Stimulated activated CD8-positive, alpha-beta memory T cell treated with anti-CD3 and anti-CD28 coated beads, Interleukin-12 subunit alpha, Interleukin-12 subunit beta, amount 100 ng/mL, for 24 hours (primary cell): ENCODE data around the gene LAIR2.
A peak's percentile ranks its signal among the peaks of the same experiment; 100 is the strongest.
"Not testable (repeated sequence)": the region's sequence is repeated elsewhere in the genome, so short reads cannot be mapped to it uniquely, and the experiment has no call there.

Experiments used
- DNase-seq: peaks from one replicate; pipeline ENCODE4 v3.0.0-alpha.2; 2020; ENCODE audit errors: extremely low read depth

The LAIR2 gene

DNA sequence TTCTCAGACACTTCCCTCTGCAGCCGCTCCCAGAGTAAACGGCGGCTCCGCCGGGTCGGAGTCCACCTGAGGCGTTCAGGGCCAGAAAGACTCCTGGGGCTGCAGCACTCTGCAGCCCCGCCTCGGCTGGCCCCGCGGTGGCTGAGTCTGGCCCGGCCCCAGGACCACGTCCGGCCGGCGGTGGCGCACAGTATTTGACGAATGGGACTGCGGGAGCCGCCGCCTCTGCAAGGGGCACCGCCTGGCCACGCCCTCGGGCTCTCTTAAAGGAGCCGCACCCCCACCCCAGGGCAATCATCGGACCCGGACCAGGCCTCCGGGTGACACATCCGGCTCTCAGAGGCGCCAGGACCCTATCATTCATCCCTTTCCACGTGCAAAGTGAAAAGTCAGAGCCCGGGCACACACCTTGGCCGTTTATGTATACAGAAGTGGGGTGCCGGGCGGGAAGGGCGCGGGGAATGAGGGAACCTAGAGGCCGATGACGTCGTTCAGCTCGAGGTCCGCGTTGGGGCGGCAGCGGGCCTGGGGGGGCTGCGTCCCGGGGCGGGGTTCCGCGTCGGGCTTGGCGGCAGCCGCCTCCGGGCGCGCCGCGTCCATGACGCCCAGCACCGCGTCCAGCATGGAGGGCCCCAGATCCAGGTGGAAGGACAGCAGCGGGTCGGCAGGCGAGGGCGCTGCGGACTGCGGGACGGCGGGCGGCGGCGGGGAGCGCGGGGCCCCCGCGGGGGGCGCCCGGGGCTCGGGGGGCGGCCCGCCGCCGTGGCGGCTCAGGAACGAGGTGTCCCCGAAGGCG lies 37.8 kb upstream of the LAIR2 start:
- peak; percentile 67 for DNase-seq

DNA sequence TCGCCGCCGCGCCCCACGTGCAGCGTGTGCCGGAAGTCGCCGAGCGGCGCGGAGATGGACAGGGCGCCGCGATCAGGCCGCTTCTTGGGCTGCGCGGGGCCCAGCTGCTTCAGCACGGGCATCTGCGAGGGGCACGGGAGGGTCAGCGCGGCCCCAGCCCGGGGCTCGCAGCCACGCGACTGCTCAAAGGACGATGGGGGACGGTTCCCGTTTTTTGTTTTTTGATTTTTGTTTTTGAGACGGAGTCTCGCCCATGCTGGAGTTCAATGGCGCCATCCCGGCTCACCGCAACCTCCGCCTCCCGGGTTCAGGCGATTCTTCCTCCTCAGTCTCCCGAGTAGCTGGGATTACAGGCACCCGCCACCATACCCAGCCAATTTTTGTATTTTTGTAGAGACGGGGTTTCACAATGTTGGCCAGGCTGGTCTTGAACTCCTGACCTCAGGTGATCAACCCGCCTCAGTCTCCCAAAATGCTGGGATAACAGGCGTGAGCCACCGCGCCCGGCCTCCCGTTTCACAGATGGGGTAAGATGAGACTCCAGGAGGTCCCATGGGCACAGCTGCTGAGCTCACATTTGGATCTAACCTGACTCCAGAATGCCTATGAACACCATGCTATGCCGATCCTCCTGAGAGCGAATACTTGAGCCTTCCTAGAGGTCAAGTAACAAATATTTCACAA lies 37.1 kb upstream of the LAIR2 start:
- no peak for DNase-seq

DNA sequence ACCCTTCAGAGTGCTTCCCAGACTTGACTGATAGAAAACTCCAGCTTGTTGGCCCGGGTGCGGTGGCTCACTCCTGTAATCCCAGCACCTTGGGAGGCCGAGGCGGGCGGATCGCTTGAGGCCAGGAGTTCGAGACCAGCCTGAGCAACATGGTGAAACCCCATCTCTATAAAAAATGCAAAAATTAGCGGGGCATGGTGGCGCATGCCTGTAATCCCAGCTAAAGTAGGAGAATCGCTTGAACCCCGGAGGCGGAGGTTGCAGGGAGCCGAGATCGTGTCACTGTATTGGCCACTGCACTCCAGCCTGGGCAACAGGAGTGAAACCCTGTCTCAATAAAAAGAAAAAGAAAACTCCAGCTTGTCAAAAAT lies 36.5 kb upstream of the LAIR2 start:
- not testable (repeated sequence) for DNase-seq

DNA sequence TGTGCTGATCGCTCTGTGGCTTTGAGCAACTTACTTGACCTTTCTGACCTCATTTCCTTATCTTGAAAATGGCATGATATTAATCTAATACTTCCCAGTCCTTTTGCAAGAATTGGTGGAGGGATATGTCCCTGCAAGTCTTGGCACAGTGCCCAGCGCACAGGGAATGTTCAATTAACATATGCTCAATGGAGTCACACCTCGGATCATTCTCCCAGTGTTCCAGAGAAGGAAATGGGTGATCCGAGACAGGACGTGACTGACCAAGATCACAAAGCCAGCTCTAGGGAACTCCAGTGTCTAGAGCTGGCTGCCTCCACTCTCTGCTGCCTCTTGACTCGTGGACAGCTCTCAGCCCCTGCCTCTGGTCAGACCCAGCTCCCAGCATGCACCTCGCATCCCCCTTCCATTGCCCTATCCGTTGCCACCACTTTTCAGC lies 33.1 kb upstream of the LAIR2 start:
- no peak for DNase-seq

DNA sequence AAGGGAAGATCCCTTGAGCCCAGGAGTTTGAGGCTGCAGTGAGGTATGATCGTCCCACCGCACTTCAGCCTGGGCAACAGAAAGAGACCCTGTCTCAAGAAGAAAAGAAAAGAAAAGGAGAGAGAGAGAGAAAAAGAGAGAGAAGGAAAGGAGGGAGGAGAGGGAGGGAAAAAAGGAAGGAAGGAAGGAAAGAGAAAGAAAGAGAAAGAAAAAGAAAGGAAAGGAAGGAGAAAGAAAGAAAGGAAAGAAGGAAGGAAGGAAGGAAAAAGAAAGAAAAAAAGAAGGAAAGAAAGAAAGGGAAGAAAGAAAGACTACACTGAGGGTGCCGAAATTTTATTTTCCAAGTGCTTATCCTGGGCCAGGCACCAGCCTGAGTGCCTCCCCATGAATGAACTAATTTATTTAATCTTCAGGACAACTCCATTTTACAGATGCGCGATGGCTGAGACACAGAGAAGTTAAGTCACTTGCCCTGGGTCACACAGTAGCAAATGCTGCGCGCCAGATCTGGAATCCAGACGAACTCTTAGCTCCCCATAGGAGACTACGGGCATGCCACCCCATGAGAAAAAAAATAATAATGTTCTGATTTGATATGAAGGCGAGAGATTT lies 32.2 kb upstream of the LAIR2 start:
- no peak for DNase-seq

DNA sequence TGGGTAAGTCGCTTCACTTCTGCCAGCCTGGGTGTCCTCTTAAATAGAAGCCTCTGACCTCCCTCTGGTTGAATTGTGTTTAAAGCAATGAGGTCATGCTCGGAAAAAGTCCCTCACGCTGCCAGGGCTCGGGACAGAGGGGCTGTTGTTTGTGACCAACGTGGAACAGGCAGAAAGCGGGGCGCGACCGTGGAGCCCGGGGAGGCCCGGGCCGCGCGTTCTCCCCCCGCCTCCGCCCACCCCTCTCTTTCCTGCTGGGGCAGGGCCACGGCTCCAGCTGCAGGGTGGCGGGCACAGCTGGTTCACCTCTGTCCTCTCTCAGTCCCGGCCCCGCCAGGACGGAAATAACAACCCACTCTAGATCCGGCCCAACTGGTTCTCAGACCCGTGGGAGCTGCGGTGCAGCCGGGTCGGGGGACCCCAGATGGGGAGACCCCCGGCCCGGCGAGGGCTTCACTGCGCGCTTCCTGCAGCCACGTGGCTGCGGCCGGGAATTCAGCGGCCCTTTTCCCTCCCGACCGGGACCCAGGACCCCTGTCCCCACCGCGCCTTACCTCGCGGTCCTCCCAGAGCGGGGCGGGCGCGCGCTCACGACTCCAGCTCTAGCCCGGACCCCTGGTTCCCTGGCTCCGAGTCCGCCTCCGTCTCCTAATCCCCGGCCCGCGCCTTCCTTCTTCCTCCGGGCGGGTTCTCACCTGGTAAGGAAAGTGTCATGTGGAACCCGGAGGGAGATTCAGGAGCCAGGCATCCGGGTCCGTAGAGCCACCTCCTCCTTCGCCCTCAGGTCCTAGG lies 31.4 kb upstream of the LAIR2 start:
- no peak for DNase-seq

DNA sequence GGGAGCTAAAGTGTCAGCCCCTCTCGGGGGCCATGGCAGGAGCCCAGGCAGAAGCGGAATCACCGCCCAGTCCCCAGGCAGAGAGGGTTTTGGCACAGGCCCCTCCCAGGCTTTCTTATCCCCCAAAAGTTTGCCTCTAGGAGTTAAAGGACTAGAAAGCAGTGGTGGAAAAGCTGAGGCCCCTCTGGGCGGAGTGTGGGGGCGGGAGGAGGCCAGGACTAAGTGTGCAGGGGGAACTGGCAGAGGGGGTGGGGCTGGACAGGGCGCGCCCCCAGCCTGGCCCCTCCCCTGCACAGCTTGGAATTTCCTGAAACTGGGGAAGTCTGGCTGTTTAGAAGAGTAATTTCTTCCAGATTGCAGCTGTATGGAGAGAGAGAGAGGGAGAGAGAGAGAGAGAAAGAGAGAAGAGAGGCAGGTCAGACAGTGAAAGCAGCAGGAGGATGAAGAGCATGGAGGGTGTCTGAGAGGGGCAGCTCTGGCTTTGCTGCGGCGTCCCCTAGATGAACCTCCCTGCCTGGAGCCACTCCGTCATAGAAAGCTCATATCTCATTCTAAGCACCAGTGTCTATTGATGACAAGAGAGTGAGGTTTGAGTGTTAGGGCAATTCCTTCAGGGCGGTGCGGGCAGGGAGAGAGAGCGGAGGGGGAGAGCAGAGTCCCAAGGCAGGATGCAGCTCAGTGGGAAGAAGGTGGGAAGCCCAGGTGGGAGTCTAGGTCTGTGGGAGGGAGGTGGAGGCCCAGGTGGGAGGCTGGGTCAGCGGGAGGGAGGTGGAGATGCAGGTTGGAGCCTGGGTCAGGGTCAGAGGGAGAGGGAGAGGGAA lies 29.4 kb upstream of the LAIR2 start, which contains the start of gene CDC42EP5:
TSS of gene CDC42EP5 (minus strand) at position 226 of the 821 bp plus-strand sequence. CDS start 7,749 bp downstream, outside the sequence.
- no peak for DNase-seq

DNA sequence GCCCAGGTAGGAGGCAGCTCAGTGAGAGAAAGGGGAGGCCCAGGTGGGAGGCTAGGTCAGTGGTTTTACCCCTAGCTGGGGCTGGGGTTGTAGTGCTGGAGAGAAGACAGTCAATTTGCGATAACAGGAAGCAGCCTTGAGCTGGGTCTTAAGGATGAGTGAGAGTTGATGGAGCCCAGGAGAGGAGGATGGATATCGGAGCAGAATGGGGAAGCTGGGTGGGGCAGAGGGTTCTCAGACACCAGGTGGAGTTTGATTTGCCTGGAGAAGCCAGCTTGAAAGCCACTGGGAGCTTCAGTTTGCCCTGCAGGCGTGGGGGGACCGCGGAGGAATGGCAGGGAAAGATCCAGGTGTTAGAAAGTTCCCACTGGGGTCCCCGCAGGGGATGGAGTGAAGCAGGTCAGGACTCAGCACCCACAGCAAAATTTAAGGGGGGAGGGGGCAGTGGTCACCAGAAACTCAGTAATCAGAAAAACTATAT lies 28.7 kb upstream of the LAIR2 start:
- no peak for DNase-seq

DNA sequence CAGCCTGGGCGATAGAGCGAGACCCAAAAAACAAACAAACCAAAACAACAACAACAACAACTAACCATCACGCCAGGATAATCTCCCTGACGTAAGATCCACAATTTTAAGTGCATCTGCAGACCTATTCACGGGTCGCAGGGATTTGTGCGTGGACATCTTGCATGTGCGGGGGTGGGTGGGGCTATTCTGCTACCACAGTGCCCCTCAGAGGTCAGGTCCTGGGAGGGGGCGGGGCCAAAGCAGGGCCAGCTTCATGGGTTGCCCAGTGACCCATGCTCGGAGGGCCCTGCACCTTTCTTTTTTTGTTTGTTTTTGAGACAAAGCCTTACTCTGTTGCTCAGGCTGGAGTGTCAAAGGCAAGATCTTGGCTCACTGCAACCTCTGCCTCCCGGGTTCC lies 26.9 kb upstream of the LAIR2 start:
- DNase-seq: no peak

DNA sequence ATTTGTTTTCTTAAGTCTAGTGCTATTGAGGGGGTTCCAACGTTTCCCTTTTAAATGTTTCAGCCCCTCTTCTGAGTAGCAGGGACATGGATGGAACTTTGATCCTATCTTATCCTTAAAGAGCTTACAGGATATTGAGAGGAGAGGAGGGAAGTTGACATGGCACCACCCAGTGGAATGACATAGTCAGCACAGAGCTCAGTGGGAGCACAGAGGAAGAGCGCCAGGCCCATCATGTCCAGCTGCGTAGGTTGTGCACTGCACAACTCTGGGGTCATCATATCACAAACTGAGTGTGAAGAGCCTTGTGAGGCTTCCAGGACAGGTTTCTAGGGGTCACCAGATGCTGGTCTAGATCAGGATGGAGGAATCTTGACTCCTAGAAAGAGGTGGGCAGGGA lies 25.0 kb upstream of the LAIR2 start:
- DNase-seq: no peak

DNA sequence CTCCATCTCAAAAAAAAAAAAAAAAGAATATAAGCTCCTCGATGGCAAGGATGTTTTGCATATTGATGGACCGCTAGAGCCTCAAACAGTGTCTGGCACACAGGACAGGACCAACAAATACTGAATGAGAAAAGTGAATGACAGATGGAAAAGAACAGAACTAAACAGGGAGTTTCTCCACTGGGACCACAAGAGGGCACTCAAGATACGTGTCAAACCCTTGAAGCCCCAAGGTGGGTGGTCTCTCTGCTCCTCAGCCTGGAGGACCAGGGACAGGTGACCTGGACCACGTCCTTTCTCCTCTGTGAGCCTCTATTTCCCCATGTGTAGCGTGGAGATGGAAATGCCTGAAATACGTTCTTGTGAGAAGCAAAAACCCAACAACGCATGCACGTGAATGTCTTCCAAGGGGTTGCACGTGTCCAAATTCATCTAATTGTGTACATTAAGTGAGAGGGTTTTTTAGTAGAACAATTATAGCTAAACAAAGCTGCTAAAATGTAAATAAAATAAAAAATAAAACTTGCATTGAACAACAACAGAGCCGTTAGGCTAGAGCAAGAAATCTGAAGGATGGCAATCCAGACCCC lies 23.9 kb upstream of the LAIR2 start:
- no peak for DNase-seq

DNA sequence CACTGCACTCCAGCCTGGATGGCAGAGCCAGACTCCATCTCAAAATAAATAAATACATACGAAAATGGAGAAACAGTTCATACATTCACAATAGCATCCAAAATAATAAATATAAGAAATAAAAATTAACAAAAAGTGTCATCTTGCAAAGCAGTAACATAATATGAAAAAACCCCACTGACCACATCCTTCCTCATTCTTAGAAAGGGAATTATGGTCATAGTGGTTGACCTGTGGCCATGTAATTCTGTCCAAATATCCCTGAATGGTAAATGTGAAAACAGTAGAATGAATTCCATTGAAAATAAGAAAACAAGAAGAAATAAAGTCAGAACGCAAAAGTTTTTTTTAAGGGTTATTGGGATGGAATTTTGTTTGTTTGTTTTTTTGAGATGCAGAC lies 22.6 kb upstream of the LAIR2 start:
- DNase-seq: no peak

DNA sequence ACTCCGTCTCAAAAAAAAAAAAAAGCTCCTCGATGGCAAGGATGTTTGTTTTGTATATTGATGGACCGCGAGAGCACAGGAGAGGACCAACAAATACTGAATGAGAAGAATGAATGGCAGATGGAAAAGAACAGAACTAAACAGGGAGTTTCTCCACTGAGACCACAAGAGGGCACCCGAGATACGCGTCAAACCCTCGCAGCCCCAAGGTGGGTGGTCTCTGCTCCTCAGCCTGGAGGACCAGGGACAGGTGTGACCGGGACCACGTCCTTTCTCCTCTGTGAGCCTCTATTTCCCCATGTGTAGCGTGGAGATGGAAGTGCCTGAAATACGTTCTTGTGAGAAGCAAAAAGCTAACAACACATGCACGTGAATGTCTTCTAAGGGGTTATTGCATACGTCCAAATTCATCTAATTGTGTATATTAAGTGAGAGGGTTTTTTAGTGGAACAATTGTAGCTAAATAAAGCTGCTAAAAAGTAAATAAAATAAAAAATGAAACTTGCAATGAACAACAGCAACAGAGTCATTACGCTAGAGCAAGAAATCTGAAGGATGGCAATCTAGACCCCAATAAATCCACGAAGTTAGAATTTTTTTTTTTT lies 21.2 kb upstream of the LAIR2 start:
- no peak for DNase-seq

DNA sequence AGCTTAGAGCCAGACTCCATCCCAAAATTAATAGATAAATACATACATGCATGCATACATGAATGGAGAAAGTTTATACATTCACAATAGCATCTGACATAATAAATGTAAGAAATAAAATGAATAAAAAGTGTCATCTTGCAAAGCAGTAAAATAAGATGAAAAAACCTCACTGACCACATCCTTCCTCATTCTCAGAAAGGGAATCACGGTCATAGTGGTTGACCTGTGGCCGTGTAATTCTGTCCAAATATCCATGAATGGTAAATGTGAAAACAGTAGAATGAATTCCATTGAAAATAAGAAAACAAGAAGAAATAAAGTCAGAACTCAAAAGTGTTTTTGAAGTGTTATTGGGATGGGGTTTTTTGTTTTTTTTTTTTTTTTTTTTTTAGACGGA lies 19.7 kb upstream of the LAIR2 start:
- DNase-seq: no peak

DNA sequence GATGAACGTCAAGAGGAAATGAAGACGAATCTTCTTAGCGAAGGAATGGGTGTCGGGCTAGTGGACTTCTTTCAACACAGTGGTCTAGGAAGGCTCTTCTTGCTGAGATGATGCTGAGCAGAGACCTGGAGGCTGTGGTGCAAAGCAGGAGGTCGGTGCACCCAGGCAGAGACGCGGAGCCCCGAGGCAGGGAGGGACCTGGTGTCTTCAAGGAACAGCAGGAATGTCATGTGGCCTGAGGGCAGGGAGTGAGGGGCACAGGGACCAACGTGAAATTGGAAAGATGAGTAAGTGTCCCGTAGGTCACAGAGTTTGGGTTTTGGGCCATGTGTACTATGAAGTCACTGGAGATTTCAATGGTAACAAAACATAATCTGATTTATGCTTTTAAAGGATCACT lies 18.2 kb upstream of the LAIR2 start:
- no peak for DNase-seq

DNA sequence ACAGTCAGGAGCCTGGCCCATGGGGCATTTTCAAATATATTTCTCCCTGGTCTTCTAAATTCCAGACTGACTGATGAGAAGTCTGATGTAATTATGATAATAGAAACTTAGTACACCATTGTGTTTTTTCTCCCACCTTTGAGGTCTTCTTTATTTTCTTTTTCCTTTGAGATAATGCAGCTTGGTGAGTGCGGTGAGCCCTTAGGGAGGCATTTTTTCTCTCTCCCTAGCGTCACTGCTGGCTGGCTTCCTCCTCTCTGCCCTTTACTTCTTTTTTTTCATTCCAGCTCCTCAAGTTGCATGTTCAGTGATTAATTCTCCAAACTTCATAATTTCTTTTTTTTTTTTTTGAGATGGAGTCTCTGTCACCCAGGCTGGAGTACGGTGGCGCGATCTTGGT lies 16.8 kb upstream of the LAIR2 start:
- no peak for DNase-seq

DNA sequence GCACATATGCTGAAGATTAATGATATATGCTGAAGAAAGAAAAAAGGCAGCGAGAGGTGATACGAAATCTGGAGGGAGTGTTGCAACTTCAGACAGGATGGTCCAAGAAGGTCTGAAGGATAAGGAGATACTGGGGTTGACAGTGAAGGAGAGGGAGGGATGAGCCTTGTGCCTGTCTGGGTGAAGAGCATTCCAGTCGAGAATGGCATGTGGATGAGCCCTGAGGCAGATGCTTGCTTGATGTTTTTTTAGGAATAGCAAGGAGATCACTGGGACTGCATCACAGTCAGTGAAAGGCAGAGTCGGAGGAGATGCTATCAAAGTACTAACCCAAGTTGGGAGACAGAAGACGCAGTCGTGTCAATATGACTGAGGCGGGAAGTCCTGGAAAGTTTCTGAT lies 13.3 kb upstream of the LAIR2 start:
- DNase-seq: no peak

DNA sequence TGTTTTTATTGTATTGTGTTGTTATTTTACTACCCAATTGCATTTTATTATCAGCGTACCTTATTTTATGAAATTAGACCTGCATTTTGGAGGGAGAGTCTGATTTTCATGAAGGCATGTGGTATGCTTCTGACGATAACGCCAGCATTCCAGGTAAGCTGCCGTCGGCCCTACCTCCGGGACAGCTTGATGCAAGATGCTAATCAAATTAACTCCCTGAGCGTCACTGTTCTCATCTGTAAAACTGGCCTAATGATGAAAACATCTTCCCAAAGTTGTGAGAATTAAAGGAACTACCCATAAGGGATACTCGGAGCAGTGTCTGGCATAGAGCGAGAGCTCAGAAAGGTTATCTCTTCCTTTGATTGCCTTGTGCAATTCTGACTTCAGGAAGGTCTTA lies 12.9 kb upstream of the LAIR2 start:
- DNase-seq: no peak

DNA sequence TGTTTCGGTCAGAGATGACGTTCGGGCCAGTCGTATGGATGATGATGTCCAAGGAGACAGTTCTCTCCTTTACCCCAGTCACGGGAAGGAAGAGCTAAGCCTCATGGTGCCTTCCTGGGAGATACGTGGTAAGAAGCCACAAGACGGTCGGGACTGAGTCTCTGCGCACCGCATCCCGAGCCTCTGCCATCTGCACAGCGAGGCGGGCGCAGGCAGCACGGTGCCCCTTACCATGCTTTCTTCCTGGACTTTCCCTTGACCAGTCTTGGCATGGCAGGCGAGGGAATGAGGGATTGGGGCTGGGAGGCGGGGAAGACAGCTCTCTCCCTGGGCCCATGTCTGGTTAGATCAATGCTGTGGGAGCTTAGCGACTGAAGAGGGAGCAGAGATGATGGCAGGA lies 10.1 kb upstream of the LAIR2 start:
- no peak for DNase-seq

DNA sequence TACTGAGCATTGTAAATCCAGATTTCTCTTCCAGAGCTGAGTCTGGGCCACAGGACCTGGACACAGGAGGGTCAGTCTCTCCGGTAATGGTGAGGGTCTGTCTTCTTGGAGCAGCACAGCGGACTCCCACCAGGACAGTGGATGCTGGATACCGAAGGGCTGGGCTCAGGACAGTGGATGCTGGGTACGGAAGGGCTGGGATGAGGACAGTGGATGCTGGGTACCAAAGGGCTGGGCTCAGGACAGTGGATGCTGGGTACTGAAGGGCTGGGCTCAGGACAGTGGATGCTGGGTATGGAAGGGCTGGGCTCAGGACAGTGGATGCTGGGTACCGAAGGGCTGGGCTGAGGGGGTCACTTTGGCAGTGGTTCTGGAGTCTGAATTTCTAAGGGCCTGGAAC lies 9.6 kb upstream of the LAIR2 start:
- DNase-seq: not testable (repeated sequence)
